ENCODE results near the gene ACTC1.
"Not testable (repeated sequence)": the region's sequence is repeated elsewhere in the genome, so short reads cannot be mapped to it uniquely, and the experiment has no call there.

ACTC1 gene
- total RNA-seq = 0 to 0.11 (median 0) reads per million in 18 experiments

DNA sequence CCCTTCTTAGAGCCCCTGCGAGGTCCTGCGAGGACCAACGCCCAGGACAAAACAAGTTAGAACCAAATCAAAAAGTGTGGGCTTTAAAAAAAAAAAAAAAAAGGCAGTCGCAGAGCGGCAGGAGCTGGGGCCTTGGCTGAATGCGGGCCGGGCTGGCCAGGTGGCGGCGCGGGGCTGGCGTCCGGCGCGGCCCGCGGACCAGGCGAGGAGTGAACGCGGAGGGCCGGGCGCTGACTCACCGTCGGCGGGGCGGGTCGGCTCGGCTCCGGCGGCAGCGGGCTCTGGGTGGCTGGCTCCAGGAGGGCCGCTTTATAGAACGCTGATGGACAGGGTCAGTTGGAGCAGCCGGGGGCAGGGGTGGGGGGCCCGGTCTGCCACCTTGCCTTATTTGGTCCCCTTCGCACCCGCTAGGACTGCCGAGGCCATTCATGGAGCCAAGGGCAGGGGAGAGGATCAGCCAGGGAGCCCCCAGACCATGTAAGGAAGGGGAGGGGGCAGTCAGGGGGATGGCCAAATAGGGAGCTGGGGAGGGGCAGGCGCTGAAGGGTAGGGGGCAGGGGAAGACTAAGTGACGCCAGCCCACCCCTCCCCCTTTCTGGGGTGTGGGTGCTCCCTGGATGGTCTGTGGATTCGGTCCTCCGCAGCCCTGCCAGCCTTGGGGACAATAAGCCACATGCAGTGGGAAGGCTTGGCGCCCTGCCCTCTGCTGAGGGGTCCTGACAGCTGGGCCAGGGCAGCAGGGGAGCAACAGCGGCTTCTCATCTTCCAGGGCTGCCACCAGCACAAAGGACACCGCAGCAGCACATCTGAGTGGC, at the start of gene ACTC1:
ACTC1 (minus strand) TSS at position 283 of the 815 bp plus-strand sequence. CDS start 741 bp downstream, outside the sequence.
- DNase-seq = no peak

DNA sequence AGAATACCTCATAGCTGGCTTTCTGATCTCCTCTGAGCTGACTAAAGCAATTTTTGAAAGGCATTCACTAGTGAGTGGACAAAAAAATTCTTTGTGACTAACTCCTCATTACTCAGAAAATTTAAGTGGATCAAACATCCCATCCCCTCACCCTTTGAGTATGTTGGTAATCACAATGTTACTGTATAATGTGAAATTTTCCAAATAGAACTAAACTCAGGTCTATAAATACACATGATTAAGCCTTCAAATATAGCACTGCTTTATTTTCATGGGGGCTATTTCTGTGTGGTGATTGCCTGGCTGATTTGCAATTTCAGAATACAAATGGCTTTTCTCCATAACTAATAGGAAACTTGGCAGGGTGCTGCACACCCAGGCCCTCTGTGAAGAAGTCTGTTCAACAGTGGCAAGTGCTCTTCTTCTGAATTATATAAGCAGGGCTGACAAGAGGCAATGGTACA, 45.9 kb upstream of the ACTC1 start:
- DNase-seq = no peak

DNA sequence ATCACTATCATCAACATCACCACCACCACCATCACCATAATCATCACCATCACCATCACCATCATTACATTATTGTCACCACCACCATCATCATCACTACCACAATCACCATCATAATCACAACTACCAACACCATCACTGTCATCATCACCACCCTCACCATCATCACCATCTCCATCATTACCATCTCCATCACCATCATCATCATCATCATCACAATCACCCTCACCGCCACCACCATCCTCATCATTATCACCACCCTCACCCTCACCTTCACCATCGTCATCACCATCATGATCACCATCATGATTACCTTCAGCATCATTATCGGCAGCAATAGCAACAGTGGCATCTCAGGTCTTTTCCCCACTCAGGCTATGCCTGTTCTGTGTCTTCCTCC, 42.9 kb upstream of the ACTC1 start:
- no peak for DNase-seq

DNA sequence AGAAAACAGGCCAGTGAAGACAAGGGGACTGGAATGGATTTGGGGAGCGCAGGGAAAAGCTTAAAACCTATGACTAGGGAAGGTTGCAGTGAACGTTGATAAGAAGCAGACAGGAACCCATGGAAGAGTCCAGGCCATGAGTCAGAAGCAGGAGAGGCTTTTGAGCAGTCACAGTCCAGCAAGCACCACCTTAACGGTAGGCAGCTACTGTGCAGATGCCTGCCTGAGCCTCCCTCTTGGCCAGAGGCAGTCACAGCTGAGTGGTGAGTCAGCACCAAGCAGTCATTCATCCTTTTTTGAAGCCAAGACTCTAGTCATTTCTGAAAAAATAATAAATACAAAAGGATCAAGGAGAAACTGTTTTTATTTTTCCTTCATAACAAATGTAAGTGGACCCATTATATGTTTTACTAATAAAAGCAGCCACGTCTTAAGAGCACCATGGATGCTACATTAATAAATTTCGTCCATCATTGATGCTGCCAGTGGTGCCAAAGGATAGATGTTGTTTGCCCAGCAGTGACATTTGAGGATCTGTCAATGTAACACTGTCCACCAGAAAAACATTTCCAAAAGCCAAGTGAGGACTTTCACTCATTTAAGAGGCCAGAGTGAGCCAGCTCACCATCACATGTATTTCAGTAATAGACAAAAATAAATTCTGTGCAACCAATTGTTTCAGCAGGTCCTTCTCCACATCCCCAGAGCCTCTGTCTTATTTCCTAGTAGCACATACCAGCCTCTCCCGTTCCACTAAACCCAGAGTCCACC, 42.1 kb upstream of the ACTC1 start:
- no peak for DNase-seq

DNA sequence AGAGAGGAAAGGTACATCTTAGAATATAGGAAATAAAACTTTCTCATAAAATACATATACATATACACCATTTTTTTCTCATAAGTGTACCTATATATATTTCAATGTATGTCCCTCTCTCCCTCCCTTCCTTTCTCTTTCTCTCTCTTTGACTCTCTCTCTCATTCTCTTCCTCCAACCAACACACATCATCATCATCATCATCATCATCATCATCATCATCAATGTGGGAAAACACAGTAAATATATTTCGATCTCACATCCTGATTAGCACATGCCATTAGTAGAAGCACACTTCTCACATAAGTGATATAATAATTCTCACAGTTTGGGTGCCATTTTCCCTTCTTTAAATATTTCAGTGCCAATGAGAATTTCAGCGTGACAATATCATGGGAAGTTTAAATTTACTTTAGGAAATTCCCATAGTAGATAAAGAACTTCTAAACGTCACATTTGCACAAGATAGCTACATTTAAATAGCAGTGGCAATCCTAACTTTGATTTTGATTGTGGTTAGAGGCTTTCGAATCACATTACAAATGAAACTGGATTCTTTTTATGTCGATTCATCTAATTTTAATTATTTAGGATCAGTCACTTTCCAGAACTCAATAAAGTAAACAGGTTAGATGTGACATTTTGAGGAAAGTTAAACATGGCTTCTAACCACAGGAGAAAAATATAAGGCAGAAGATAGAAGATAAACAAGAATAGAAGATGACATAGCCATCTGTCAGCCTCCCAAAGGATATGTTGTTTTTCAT, 33.0 kb upstream of the ACTC1 start:
- no peak for DNase-seq

DNA sequence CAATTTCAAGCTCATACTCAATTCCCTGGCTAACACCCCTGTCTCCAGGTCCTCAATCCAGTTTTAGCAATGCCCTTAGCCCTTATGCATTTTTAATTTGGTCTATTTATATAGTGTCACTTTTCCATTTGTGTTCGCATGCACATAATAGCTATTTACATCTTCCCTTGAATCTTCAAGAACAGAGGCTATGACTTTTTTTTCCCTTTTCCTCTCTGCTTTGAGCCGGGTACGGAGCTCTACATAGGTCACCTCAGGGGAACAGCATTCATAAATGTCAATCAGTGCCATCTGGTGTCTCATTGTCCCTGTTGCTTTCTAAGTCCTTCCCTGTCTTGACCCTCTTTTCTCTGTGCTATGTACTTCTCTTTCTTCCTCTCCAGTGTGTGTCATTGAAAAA, 26.5 kb upstream of the ACTC1 start:
- DNase-seq = no peak

DNA sequence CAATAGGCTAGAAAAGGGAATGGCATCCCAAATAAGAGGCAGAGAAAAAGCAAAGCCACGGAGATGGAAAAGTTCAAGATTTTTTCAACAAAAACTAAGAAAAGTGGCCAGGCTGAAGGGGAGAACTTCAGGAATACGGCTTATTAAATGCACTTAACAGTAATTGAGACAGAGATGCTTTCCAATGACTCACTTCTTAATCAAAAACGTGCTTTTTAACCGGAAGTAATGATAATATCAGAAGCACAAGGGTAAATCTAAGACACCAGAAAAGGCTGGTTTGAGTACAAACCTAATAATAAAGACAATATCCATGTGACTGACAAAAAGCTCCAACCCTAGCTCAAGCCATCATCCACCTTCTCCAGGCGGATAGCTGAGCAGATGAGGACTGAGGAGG, 24.8 kb upstream of the ACTC1 start:
- no peak for DNase-seq

DNA sequence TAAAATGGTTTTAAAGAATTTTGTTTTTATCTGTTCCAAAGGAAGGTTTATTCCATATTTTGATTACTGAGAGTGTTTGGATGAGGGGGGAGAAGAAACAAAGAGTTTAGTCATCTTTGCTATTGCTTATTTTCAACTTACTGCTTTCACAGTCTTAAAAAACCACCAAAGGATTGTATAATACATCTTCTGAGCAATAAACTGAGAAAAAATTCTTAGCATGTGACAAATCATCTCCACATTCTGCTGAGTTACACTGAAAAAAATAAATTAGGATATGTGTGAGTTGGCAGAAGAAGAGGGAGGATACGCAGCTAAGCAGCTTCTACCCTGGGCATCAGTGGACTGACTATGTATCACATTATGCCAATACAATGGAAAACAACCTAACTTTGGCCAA, 23.2 kb upstream of the ACTC1 start:
- DNase-seq = no peak

DNA sequence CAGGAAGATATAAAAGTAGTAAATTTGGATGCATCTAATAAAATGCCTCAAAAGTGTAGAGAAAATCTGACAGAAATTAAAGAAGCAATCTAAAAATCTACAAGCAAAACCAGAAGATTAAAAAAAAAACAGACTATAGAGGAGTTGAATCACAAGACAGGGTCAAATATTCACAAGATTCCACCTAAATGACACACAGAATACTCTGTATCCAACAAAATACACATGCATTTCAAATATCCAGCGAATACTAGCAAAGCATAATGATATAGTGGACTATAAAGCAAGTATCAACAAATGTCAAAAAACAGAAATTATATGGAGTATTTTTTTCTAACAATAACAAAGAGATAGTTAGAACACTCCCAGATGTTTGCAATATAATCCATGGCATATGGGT, 20.5 kb upstream of the ACTC1 start:
- DNase-seq = no peak

DNA sequence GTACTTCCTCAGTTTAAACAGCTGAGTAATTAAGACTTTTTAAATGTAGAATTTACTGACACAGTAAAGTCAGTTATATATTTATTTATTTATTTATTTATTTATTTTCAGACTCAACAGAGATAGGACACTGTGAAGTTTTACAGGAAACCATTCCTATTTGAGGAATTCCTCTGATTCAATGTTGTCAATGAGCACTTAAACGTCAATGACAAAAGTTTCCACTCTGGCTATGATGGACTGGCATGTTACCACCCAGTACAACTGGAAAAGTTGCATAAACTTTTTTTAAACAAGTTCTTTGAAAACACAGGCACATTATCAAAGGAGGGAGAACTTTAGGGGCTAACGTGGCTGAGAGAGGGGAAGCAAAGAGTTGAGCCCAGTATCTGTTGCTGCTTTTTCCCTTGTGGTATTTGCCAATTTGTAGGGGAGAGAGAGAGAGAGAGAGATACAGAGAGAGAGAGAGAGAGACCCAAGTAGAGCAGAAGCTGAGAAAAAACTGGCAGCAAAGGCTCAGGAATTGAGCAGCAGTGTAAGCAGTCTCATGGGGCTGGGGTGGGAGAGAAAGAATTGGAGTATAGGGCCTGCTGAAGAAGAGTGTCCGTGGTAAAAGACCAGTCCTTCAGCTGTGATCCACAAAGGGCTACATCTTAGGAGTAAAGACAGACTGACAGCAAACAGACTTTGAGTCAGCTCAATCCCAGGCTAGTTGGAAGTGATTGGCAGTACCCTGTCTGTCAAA, 18.3 kb upstream of the ACTC1 start:
- no peak for DNase-seq

DNA sequence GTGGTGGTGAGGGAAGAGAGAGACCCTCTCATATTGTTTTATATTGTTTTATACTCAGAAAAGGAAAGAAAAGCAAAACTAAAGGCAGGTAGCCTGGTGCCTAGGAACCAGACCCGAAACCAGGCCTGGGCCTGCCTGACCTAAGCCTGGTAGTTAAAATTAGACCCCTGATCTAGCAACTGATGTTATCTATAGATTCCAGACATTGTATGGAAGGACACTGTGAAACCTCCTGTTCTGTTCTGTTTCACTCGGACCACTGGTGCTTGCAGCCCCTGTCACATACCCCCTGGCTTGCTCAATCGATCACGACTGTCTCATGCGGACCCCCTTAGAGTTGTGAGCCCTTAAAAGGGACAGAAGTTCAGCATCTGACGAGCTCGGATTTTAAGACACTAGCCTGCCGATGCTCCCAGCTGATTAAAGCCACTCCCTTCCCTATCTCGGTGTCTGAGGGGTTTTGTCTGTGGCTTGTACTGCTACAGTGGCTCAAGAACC, 17.6 kb upstream of the ACTC1 start:
- not testable (repeated sequence) for DNase-seq

DNA sequence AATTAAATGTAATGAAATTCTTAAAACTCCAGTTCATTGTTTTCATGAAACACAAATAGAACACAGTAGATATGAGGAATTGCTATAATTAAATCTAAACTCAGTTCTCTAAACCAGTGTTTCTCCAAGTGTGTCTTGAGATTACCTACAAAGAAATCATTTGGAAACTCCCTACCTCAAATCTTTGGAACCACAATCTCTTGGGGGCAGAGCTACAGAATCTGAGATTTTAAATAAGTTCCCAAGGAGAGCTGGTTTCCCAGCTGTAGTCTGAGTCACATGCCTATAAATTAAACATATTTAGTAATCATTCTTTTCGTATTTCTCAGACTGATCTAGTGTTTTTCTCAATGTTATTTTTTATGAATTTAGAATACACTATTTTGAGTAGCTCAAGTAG, 17.0 kb upstream of the ACTC1 start:
- DNase-seq = no peak

DNA sequence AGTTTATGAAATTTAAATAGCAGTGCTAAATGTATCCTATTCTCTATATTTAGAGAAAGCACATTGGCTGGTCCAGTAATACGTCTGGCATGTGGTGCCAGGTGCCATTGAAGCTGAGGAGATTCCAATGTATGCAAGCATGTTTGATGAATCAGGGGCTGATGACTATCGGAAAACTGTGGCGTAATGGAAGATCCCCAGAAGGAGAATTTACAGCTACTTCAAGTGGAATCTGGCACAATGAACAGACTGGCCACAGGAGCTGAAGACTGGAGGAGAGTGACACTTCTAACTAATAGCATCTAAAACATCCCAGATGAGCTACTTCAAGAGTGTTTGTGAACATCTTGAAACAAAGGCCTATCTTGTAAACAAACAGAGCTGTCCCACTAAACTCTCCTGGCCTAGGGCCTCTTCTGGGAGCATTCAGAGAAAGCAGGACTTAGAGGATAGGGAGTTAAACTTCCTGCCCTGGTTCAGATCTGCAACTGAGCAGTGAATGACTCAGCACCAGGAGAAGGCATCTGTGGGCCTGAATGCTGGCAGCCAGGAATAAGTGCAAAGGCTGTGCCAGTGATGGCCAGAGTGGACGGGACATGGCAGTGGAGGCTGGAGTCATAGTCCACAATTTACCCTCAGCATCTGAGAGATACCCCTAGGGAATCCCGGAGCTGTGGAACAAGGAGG, 15.2 kb upstream of the ACTC1 start:
- DNase-seq = no peak

DNA sequence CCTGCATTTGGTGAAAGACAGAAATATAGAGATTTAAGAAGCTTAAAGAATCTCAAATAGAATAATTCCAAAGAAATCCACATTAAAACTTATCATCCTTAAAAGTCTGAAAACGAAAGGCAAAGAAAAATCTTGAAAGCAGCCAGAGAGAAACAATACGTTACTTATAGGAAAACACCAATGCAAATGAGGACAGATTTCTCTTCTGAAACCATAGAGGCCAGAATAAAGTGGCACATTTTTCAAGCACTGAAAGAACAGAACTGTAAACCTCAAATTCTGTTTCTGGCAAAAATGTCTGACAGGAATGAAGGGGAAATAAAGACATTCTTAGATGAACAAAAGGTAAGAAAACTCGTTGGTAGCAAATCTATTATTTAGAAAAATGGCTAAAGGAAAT, 13.8 kb upstream of the ACTC1 start:
- no peak for DNase-seq

DNA sequence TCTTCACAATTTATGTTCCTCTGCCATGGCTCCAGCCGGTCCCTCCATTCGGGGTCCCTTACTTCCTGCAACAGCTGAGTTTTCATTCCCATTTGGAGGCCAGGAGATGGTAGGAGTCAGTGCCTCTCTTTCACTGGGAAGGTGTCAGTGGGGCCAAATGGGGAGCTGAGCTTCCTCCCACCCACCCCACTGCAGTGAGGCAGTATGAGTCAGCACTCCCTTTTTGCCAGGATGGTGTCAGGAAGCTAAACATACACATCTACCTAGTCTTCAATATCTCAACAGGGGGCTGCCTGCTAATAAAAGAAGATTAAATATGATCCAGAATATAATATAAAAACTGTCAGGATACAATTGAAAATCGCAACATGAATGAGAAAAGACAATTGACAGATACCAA, 12.7 kb upstream of the ACTC1 start:
- DNase-seq = no peak

DNA sequence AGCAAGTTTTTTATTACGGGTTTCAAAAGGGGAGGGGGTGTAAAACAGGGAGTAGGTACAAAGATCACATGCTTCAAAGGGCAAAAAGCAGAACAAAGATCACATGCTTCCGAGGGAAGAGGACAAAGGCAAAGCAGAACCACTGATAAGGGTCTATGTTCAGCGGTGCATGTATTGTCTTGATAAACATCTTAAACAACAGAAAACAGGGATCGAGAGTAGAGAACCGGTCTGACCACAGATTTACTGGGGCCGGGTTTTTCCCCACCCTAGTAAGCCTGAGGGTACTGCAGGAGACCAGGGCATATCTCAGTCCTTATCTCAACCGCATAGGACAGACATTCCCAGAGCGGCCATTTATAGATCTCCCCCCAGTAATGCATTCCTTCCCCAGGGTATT, 11.9 kb upstream of the ACTC1 start:
- not testable (repeated sequence) for DNase-seq

DNA sequence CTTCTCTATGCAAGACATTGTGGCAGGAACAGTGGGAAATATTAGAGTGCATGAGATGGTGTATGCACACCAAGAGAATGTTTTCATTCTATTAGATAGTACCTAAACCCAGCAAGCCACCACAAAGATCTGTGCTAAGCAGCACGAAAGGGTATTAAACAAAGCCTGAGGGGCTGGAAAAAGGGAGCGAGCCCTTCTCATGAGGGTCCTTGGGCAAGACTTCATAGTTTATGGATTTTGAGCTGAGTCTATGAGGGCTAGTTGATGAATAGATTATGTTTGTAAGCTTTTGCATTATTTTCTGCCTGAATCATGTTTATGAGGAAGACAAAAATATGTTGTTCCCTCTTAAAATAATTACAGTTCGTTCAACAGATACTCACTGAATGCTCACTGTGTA, 9.4 kb upstream of the ACTC1 start:
- DNase-seq = no peak

DNA sequence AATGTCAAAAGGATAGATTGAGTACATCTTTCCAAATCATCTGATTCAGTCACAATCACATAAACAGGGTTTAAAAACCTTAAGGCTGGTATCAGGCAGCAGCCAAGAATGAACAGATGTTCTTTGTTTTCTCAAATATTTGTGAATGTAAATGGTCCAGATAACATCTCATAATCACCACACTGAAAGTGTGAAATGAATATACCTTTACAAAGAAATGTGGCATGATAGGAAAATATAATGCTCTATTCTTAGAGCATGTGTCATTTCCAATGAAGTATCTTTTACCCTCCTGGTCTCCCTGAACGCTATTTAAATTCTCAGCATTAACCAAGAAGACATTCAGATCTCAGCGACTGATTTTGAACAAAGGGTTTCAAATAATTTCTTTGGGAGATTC, 8.8 kb upstream of the ACTC1 start:
- no peak for DNase-seq

DNA sequence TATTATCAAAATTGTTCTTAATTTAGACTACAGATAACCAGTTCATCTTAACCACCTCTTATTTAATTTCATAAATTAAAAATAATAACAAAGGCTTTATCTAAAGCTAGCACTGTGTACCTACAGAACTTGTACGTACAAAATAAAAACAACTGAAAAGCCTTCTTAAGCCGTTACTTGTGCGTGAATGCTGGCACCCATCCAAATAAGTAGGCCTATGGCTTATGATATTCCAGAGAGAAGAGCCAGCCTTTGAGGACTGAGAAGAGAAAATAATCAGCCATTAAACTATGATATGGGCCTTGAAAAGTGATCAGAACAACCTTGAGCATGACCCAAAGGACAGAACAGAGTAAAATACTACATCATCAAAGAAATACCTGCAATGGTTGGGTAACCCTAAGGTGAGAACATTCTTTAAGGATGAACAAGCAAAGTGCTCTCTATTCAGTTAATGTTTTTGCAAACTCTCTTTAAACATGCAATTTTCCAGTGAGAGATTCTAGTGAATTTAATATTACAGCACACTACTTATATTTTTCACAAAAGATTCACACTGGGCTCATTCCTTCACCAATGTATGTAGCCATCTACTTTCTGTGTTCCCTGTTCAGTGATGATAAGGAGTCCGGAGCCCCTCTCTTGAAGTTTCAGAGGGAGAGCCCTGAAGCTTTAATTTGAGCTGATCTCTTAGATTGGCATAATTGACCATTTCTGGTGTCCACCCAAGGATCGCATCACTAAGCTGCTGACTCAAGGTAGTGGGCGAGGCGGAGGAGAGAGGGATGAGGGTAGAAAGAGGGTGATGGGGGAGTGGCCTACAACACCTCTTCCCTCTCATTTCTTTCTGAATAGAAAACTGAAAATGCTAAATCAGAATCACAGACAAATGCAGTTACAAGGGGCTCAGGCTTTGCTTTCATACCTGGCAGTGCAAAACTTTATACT, 7.7 kb upstream of the ACTC1 start:
- no peak for DNase-seq

DNA sequence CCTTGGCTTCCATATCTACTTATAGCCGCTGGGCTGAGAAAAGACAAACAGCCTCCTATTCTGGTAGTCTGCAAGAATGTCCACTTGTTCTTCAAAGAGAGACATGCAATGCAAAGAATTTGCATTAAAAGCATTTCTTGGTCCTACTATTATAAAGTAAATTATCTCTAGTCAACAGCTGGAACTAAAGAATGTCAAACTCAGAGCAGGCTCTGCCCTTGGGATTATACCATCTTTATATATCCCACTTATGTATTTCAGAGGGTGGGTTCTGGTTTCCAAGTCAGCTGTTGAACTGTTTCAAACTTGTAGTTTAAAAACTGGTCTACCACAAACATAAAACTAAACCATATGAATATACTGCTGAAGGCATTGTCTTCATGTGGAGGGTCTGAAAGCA, 7.0 kb upstream of the ACTC1 start:
- no peak for DNase-seq
